AG10803 (cell line): ENCODE results near the gene PACRG.
A peak's percentile ranks its signal among the peaks of the same experiment; 100 is the strongest.
"Not testable (repeated sequence)": the region's sequence is repeated elsewhere in the genome, so short reads cannot be mapped to it uniquely, and the experiment has no call there.

Source experiments
- DNase-seq: peaks from one replicate; pipeline ENCODE4 v3.0.0; 2010; ENCODE audit warnings: low read depth
- H3K4me3 ChIP-seq: 2 replicates; pipeline ENCODE4 v1.5.1; 2011; ENCODE audit warnings: mild to moderate bottlenecking, low read length, control low read depth
- TF ChIP-seq, protein P1 (sequence below): conservative IDR thresholded peaks from 2 replicates; pipeline ENCODE4 v1.5.1; 2011; ENCODE audit warnings: mild to moderate bottlenecking, low read length, control low read depth, inconsistent platforms

Gene PACRG

DNA sequence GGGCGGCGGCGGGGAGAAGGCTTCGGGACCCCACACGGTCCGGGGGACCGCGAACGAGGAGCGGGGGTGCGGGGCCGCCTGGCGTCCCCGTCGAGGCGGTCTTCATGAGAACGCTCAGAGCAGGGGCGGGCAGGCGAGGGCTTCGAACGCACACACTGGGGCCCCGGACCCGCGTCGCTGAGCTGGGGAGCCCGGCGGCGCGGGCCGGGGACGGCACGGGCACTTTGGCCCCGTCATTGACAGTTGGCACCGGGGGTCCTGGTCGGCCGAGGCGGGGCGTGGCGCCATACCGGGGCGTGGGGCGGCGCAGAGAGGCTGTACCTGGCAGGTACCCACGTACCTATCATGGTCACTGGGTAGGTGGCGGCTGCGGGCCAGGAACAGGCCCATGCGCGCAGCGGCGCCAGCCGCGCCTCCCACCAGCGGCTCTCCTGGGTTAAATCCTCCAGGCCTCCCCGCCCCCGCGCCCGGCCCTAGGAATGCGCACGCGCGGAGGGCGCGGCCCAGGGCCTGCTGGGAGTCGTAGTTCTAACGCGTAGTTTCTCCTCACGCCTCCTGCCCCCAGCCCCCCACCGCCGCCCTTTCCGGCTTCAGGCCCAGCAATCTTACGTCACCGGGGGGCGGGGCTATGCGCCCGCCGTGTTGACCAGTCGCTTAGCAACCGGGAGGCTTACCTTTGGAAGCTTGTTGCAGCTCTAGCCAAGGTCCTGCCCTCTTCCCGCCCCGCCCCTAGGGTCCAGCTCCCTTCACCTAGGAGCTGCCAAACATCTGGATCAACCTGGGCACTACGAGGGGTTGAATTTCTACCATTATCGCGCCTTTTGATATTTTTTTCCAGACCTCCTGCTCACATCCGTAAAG is at the start of gene PACRG, which contains the start of gene PRKN:
TSS of gene PACRG (plus strand) at position 653 of the 861 bp plus-strand sequence.
TSS of gene PRKN (minus strand) at position 445 of the 861 bp plus-strand sequence.
- TF ChIP-seq, protein P1, sequence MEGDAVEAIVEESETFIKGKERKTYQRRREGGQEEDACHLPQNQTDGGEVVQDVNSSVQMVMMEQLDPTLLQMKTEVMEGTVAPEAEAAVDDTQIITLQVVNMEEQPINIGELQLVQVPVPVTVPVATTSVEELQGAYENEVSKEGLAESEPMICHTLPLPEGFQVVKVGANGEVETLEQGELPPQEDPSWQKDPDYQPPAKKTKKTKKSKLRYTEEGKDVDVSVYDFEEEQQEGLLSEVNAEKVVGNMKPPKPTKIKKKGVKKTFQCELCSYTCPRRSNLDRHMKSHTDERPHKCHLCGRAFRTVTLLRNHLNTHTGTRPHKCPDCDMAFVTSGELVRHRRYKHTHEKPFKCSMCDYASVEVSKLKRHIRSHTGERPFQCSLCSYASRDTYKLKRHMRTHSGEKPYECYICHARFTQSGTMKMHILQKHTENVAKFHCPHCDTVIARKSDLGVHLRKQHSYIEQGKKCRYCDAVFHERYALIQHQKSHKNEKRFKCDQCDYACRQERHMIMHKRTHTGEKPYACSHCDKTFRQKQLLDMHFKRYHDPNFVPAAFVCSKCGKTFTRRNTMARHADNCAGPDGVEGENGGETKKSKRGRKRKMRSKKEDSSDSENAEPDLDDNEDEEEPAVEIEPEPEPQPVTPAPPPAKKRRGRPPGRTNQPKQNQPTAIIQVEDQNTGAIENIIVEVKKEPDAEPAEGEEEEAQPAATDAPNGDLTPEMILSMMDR = no peak
- H3K4me3 ChIP-seq = peak within 1 kb of the TSS; percentile 74
- DNase-seq = peak; percentile 95

DNA sequence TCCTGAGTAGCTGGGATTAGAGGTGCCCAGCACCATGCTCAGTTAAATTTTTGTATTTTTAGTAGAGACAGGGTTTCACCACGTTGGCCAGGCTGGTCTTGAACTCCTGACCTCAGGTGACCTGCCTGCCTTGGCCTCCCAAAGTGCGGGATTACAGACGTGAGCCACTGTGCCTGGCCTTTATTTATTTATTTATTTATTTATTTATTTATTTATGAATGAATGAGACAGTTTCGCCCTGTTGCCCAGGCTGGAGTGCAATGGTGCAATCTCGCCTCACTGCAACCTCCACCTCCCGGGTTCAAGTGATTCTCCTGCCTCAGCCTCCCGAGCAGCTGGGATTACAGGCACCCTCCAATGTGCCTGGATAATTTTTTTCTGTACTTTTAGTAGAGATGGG is 48.9 kb upstream of the PACRG start:
- not testable (repeated sequence) for H3K4me3 ChIP-seq, DNase-seq

DNA sequence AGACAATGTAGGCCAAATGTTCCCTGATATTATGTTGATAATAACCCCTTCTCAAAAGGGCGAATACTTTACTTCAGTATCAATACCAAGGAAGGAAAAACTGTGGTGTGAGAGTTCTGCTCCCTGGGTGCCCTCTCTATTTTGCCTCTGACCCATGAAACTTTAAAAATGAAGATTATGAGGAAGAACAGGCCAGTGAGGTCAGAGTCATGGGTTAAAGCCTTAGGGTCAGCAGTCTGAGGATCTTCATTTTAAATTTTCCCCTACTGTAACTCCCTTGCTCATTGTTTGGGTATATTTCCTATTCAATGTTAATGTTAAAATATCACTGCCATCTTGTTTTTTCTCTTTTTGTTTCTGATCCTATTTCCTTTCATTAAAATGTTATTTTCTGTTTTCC is 48.1 kb upstream of the PACRG start:
- H3K4me3 ChIP-seq = no peak overlapping the region
- no peak for DNase-seq
- TF ChIP-seq, protein P1 = no peak

DNA sequence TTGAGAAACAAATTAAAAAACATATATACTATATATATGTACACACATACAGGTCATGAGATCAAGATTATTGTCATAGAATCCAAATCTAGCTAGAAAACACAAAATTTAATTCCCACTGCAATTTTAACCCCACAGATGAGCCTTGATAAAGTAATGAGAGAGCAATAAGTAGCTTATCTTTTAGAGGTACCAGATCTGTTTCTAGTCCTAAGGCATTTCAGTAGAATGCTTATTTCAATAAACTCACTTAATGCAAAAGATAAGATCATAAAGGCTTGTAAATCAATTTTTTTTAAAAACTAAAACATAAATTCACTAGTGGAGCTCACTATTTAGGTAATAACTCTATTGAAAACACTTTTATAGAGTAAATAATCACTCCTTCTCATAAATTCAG is 47.4 kb upstream of the PACRG start:
- DNase-seq = no peak
- H3K4me3 ChIP-seq = no peak overlapping the region
- TF ChIP-seq, protein P1 = no peak

DNA sequence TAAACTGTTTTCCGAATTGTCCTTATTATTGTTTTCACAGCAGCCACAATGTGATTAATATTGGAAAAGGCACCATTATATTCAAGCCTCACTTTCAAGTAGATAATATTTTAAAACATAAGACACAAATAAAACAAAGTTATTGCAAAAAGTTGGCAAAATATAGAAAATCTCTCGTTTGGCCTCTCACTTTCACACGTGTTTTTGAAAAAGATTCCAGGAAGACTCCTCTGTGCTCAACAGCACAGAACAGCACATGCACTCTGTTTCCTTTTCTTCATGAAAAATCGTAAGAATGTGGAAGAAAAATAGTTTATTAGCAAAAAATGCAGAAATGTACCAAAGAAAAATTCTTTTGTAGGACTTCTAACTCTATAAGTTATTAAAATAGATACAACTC is 46.9 kb upstream of the PACRG start:
- DNase-seq = no peak
- TF ChIP-seq, protein P1 = no peak
- no peak overlapping the region for H3K4me3 ChIP-seq

DNA sequence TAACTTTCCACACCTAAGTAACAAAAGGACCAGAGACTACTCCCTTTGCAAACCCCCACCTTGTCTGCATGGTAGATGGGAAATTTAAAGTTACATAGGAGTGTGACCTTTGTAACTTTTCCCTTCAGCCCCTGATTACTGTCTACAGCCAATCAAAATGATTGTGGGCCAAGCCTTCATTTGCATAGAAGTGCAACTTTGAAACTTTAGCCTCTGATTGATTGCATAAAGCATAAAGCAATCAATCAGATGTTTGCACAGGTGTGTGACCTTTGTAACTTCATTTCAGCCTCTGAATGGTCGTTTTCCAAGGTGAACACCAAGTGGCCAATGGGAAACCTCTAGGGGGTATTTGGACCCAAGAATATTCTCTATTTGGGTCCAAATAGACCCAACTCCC is 46.3 kb upstream of the PACRG start:
- no peak for DNase-seq

DNA sequence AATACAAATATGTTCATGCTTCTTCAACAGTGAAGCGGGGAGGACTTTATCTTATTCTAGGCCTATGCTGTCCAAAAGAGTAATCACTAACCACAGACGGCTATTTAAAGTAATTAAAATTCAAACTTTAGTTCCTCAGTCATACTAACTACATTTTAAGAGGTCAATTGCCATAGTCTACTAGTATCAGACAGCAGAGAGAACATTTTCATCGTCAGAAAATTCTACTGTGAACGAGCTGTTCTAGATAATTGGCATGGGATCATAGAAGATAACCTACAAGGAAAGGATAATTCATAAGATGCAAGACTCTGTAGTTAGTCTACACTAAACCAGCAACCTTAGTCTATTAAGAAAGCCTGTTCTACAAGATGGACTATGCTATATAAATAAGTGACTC is 44.6 kb upstream of the PACRG start:
- H3K4me3 ChIP-seq = no peak overlapping the region
- DNase-seq = no peak
- TF ChIP-seq, protein P1 = no peak

More for the DNA sequence above, 46.3 kb upstream of the PACRG start:
- H3K4me3 ChIP-seq = no peak overlapping the region
- TF ChIP-seq, protein P1 = no peak
